Dorsolateral prefrontal cortex (tissue), 118 donors: ENCODE data around the gene TMEM164. TPM values are rescaled to one million over a fixed set of nuclear protein-coding genes. Genes with fewer than 3 reads are reported as not detected.

Experiments
- microRNA-seq, 43 experiments: library from miRNA; unstranded; fragments of <30 nt; microRNA quantifications; one replicate each; pipeline ENCODE4 v1.2.0, GENCODE V29; 2022
- total RNA-seq, 120 experiments: library from RNA; stranded (reverse); gene quantifications; one replicate each; pipeline versions ENCODE4 v1.2.3 to v1.2.4, GENCODE V29; 2022

The TMEM164 gene
- total RNA-seq, 120 experiments from 2014 or later = 12.7 to 60.9 (median 23.9) TPM

Small RNA genes lying within 50 kb of the gene (microRNA-seq; reads per million reads assigned to microRNA genes)
- 0 reads per million in 43 experiments for gene MIR3978
- 1,895 to 7,887 (median 3,307) reads per million in 43 experiments for gene MIR652
